Measurements from ENCODE around the gene ADAMTSL5. TPM values are rescaled to one million over a fixed set of nuclear protein-coding genes. Genes with fewer than 3 reads are reported as not detected.
A peak's percentile ranks its signal among the peaks of the same experiment; 100 is the strongest.

ADAMTSL5 gene
- total RNA-seq, 2 donors from 2014 or later: 4.1 to 4.8 TPM

- peak; percentile 88 for DNase-seq
- Histone ChIP-seq H3K9ac (ENCODE audit: extremely low read depth, low read length, poor library complexity, severe bottlenecking) (no peak overlapping the region), H3K4me3 (ENCODE audit: low read length) (no peak overlapping the region), H3K4me1 (ENCODE audit: control insufficient read depth, insufficient read depth, low read length) (peaks cover 12% of the 10 kb centered on the region), H3K9me3 (ENCODE audit: control insufficient read depth, low read length) (no peaks in the 10 kb centered on the region), H3K27ac (ENCODE audit: low read depth, low read length) (no peak overlapping the region), H3K27me3 (ENCODE audit: control insufficient read depth, insufficient read depth, low read length, poor library complexity, severe bottlenecking) (peaks cover 94% of the 10 kb centered on the region), H3K36me3 (ENCODE audit: control insufficient read depth, insufficient read depth, low read length) (no peaks in the 10 kb centered on the region)
- 4 to 8% methylated on average over 9 to 47 of the region's 47 CpGs for WGBS, 2 experiments (ENCODE audit: insufficient coverage in 1 of 2, insufficient read length in 1 of 2)
- no peak overlapping the region for H3K4me3 Mint-ChIP-seq
- no peaks in the 10 kb centered on the region for H3K36me3 Mint-ChIP-seq (ENCODE audit: low read depth)
- H3K27ac Mint-ChIP-seq: no peak overlapping the region
- H3K9me3 Mint-ChIP-seq: no peaks in the 10 kb centered on the region
- TF ChIP-seq CTCF (conservative IDR thresholded peaks at IDR 0.05): no peak
- H3K27me3 Mint-ChIP-seq (ENCODE audit: insufficient read depth): peaks cover 70% of the 10 kb centered on the region
- no peaks in the 10 kb centered on the region for H3K4me1 Mint-ChIP-seq
Measured at GRCh38 chr19:1468821-1469254, 44.0 kb downstream of the ADAMTSL5 start.

GRCh38 chr19:1468274-1468820 is 44.5 kb downstream of the ADAMTSL5 start:
- no peak overlapping the region for H3K27ac ChIP-seq (ENCODE audit: low read depth, low read length)
- peaks cover 73% of the 10 kb centered on the region for H3K27me3 Mint-ChIP-seq (ENCODE audit: insufficient read depth)
- H3K36me3 ChIP-seq (ENCODE audit: control insufficient read depth, insufficient read depth, low read length): no peaks in the 10 kb centered on the region
- H3K27ac Mint-ChIP-seq: no peak overlapping the region
- TF ChIP-seq CTCF (conservative IDR thresholded peaks at IDR 0.05): no peak
- no peaks in the 10 kb centered on the region for H3K9me3 ChIP-seq (ENCODE audit: control insufficient read depth, low read length)
- H3K4me1 ChIP-seq (ENCODE audit: control insufficient read depth, insufficient read depth, low read length): peaks cover 12% of the 10 kb centered on the region
- no peak overlapping the region for H3K4me3 ChIP-seq (ENCODE audit: low read length)
- H3K9me3 Mint-ChIP-seq: no peaks in the 10 kb centered on the region
- no peaks in the 10 kb centered on the region for H3K36me3 Mint-ChIP-seq (ENCODE audit: low read depth)
- H3K4me3 Mint-ChIP-seq: no peak overlapping the region
- no peak for DNase-seq
- no peaks in the 10 kb centered on the region for H3K4me1 Mint-ChIP-seq
- H3K9ac ChIP-seq (ENCODE audit: extremely low read depth, low read length, poor library complexity, severe bottlenecking): no peak overlapping the region
- 26 to 31% methylated on average over 32 to 49 of the region's 49 CpGs for WGBS, 2 experiments (ENCODE audit: insufficient coverage in 1 of 2, insufficient read length in 1 of 2)
- H3K27me3 ChIP-seq (ENCODE audit: control insufficient read depth, insufficient read depth, low read length, poor library complexity, severe bottlenecking): peaks cover 98% of the 10 kb centered on the region

GRCh38 chr19:1467490-1468273 is 45.1 kb downstream of the ADAMTSL5 start:
- 7 to 12% methylated on average over 46 to 92 of the region's 92 CpGs for WGBS, 2 experiments (ENCODE audit: insufficient coverage in 1 of 2, insufficient read length in 1 of 2)
- no peaks in the 10 kb centered on the region for H3K36me3 Mint-ChIP-seq (ENCODE audit: low read depth)
- no peaks in the 10 kb centered on the region for H3K9me3 Mint-ChIP-seq
- peak; percentile 75 for DNase-seq
- H3K27ac Mint-ChIP-seq: no peak overlapping the region
- H3K27ac ChIP-seq (ENCODE audit: low read depth, low read length): no peak overlapping the region
- H3K9ac ChIP-seq (ENCODE audit: extremely low read depth, low read length, poor library complexity, severe bottlenecking): no peak overlapping the region
- H3K36me3 ChIP-seq (ENCODE audit: control insufficient read depth, insufficient read depth, low read length): no peaks in the 10 kb centered on the region
- H3K4me3 ChIP-seq (ENCODE audit: low read length): no peak overlapping the region
- H3K27me3 ChIP-seq (ENCODE audit: control insufficient read depth, insufficient read depth, low read length, poor library complexity, severe bottlenecking): peaks cover 95% of the 10 kb centered on the region
- H3K4me1 ChIP-seq (ENCODE audit: control insufficient read depth, insufficient read depth, low read length): peaks cover 12% of the 10 kb centered on the region
- H3K9me3 ChIP-seq (ENCODE audit: control insufficient read depth, low read length): no peaks in the 10 kb centered on the region
- H3K27me3 Mint-ChIP-seq (ENCODE audit: insufficient read depth): peaks cover 72% of the 10 kb centered on the region
- no peaks in the 10 kb centered on the region for H3K4me1 Mint-ChIP-seq
- no peak for TF ChIP-seq CTCF (conservative IDR thresholded peaks at IDR 0.05)
- H3K4me3 Mint-ChIP-seq: no peak overlapping the region
